ENCODE data around the gene LLPH.

Gene LLPH

GRCh38 chr12:66142826-66143225 lies 12.3 kb upstream of the LLPH start:
- TF ChIP-seq OSR1 (CRISPR knock-in tag; IDR thresholded peaks at IDR 0.05) (no peak), POU6F1 (CRISPR knock-in tag; IDR thresholded peaks at IDR 0.05; ENCODE audit: borderline replicate concordance, low read depth) (no peak)
- ATAC-seq, result no peak

- no peak for ATAC-seq
- no peak for TF ChIP-seq CSRNP3 (CRISPR knock-in tag; IDR thresholded peaks at IDR 0.05)
- no peak for TF ChIP-seq ESRRG (CRISPR knock-in tag; IDR thresholded peaks at IDR 0.05)
- no peak for TF ChIP-seq ISL1 (CRISPR knock-in tag; IDR thresholded peaks at IDR 0.05)
- TF ChIP-seq ZNF565 (CRISPR knock-in tag; conservative IDR thresholded peaks at IDR 0.05; ENCODE audit: low read depth), result no peak
- no peak for TF ChIP-seq ARNTL (CRISPR knock-in tag; IDR thresholded peaks at IDR 0.05; ENCODE audit: borderline replicate concordance, low read depth)
- TF ChIP-seq GLIS3 (CRISPR knock-in tag; IDR thresholded peaks at IDR 0.05), result no peak
- no peak for TF ChIP-seq SNAI2 (CRISPR knock-in tag; IDR thresholded peaks at IDR 0.05)
- no peak for TF ChIP-seq ZFP3 (CRISPR knock-in tag; IDR thresholded peaks at IDR 0.05)
- TF ChIP-seq RARB (CRISPR knock-in tag; IDR thresholded peaks at IDR 0.05), result no peak
- TF ChIP-seq TCF4 (CRISPR knock-in tag; IDR thresholded peaks at IDR 0.05; ENCODE audit: borderline replicate concordance), result no peak
- TF ChIP-seq OSR1 (CRISPR knock-in tag; IDR thresholded peaks at IDR 0.05), result no peak
- no peak for TF ChIP-seq PATZ1 (CRISPR knock-in tag; IDR thresholded peaks at IDR 0.05; ENCODE audit: borderline replicate concordance)
- no peak for TF ChIP-seq TSHZ2 (CRISPR knock-in tag; IDR thresholded peaks at IDR 0.05)
- TF ChIP-seq CREB5 (CRISPR knock-in tag; IDR thresholded peaks at IDR 0.05; ENCODE audit: low read depth), result no peak
Observed at GRCh38 chr12:66141299-66141698, 10.7 kb upstream of the LLPH start.

- TF ChIP-seq CREB5 (CRISPR knock-in tag; IDR thresholded peaks at IDR 0.05; ENCODE audit: low read depth), result no peak
- no peak for TF ChIP-seq ZFP3 (CRISPR knock-in tag; IDR thresholded peaks at IDR 0.05)
- no peak for ATAC-seq
Observed at GRCh38 chr12:66140731-66141130, 10.2 kb upstream of the LLPH start.

- no peak for ATAC-seq
- no peak for TF ChIP-seq PPARA (CRISPR knock-in tag; IDR thresholded peaks at IDR 0.05; ENCODE audit: borderline replicate concordance)
- TF ChIP-seq BACH2 (CRISPR knock-in tag; IDR thresholded peaks at IDR 0.05; ENCODE audit: borderline replicate concordance), result no peak
- no peak for TF ChIP-seq ESRRG (CRISPR knock-in tag; IDR thresholded peaks at IDR 0.05)
- no peak for TF ChIP-seq ZC3H10 (CRISPR knock-in tag; IDR thresholded peaks at IDR 0.05)
- no peak for TF ChIP-seq TOX (CRISPR knock-in tag; IDR thresholded peaks at IDR 0.05; ENCODE audit: borderline replicate concordance)
- TF ChIP-seq OSR1 (CRISPR knock-in tag; IDR thresholded peaks at IDR 0.05), result no peak
- no peak for TF ChIP-seq POU6F1 (CRISPR knock-in tag; IDR thresholded peaks at IDR 0.05; ENCODE audit: borderline replicate concordance, low read depth)
- TF ChIP-seq CSRNP3 (CRISPR knock-in tag; IDR thresholded peaks at IDR 0.05), result no peak
- no peak for TF ChIP-seq PATZ1 (CRISPR knock-in tag; IDR thresholded peaks at IDR 0.05; ENCODE audit: borderline replicate concordance)
- TF ChIP-seq ZFP30 (CRISPR knock-in tag; IDR thresholded peaks at IDR 0.05), result no peak
- TF ChIP-seq ARNTL (CRISPR knock-in tag; IDR thresholded peaks at IDR 0.05; ENCODE audit: borderline replicate concordance, low read depth), result no peak
Observed at GRCh38 chr12:66139328-66139727, 8.8 kb upstream of the LLPH start.

All from SK-N-SH treated with all-trans-retinoic acid at 6 μM for 48 hours (cell line).